Measurements from ENCODE around the gene ANKLE2.
"Not testable (repeated sequence)": the region's sequence is repeated elsewhere in the genome, so short reads cannot be mapped to it uniquely, and the experiment has no call there.

Gene ANKLE2

DNA sequence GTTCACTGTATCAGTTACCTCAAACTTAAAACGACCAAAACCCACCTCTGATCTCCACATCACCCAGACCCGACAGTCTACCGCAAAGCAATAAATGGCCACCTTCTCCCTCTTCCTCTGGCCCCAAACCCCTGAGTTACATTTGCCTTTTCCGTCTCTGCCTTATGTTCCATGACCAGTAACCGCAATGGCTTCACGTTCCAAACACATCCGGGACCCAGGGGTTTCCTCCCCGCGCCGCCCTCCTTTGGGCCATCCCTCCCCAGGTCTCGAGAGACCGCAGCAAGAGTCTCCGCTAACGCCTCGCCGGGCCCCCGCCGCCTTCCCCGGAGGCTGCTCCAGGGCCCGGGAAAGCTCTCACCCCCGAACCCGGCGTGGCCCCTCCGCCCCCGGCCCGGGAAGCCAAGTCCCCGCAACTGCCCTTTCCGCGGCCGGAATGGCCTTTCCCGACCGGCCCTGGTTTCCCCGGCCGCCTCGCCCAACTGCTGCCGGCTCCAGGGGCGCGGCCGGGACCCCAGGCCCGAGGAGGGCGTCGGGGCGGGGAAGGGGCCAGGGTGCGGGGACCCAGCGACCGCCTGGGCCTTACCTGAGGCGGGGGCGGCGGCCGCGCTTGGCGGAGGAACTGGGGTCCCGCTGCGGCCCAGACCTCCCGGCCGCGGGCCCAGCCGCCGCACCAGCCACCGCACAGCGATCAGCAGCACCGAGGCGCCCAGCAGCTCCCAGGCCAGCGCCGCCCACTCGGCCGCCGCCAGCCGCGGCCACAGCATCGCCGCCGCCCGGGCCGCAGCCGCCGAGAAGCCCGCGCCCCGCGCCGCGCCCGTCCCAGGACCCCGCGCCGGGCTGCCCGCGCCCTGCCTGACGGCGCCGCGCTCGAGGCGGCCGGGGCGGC lies at the start of gene ANKLE2:
ANKLE2 (minus strand) TSS at position 801 of the 889 bp plus-strand sequence; CDS start at position 767, 34 bp downstream.
- peak in 1 of 2 experiments; percentile 48 for DNase-seq

DNA sequence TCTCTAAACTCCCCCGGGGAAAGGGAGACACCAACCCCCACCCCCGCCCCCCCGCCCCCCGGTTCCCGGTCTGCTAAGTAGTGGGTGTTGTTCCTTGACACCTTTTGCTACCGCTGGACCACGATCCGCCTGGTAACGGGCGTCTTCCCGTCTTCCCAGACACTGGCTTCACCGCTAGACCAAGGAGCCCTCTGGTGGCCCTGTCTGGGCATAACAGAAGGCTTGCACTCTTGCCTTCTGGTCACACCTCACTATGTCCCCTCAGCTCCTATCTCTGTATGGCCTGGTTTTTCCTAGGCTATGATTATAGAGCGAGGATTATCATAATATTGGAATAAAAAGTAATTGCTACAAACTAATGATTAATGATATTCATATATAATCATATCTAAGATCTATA lies 47.8 kb upstream of the ANKLE2 start:
- not testable (repeated sequence) for DNase-seq

DNA sequence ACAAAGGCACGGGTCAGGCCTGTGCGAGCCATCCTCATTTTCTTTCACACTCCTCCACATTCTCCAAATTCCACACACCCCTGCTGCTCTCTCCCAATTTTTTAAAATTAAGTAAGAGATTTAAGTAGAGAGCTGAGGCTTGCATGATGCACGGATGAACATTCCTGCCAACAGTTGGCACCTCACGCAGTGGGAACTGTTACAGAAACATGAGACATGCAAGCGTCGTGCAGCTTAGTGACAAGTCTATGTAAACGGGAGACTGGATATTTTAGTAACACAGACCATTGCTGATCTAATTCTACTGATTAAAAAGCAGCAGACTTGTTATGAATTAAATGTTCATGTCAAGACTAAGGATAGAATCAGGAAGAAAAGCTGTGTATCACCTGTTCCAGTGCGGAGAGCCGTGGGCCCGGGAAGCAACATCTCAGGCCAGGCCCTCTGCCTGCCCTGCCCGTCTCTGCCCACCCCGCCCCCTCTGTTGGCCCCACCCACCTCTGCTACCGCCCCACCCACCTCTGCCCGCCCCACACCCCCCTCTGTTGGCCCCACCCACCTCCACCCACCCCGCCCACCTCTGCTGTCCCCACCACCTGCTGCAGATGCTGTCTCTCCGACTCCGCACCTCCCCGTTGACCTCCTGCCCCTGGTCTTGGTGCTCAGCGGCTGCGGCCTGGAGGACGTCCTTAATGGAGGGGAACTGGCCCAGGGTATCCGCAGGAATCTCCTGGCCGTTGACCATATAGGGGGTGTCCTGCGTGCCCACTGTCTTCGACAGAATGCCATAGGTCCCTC lies 45.9 kb upstream of the ANKLE2 start:
- no peak for DNase-seq

DNA sequence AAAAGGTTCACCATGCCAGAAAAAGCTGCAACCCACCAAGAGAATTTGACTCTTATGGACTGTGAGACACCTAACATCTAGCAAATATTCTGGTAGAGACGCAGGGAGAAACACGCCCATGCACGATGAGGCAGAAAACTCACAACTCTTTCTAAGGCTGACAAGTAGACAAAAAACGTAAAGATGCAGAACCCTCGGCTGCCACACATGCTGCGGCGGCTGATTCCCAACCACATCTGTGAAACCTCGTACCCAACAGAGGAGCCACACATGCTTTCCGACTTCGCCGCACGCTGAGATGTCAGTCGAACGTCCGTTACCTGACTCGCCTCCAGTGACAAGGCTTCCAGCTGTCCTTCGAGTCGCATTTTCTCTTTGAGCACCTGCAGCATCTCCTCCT lies 45.2 kb upstream of the ANKLE2 start:
- DNase-seq = no peak

DNA sequence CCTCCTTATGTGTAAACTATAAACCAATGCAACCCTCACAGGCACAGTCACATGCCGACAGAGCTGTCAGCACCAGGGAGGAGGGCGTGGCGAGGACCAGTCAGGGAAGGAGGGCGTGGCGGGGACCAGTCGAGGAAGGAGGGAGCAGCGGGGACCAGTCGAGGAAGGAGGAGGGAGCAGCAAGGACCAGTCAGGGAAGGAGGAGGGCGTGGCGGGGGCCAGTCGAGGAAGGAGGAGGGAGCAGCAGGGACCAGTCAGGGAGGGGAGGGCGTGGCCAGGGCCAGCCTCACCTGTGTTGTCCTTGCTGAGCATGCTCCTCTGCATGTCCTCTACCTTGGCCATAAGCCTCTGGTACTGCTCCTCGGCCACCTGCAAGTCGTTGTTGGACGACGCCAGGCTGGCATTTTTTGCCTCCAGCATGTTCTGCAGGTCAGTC lies 42.8 kb upstream of the ANKLE2 start:
- DNase-seq = no peak

DNA sequence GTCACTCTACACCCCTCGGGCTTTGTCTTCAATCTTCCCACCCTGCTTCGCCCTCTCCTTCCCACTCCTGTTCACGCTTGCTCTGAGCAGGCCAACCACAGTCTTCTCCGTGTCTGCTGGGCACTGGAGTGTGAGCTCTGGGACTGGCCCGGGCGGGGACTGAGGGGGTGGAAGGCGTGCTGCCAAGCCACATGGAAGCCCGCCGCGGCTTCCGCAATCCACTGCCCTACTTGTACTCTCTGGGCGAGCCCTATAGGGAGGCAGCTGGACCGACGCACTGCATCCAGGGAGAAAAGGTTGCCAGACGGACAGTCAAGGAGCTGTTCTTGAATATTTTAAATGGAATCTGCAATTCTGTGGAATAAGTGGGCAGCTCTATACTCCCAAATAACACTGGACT lies 42.3 kb upstream of the ANKLE2 start:
- no peak for DNase-seq

DNA sequence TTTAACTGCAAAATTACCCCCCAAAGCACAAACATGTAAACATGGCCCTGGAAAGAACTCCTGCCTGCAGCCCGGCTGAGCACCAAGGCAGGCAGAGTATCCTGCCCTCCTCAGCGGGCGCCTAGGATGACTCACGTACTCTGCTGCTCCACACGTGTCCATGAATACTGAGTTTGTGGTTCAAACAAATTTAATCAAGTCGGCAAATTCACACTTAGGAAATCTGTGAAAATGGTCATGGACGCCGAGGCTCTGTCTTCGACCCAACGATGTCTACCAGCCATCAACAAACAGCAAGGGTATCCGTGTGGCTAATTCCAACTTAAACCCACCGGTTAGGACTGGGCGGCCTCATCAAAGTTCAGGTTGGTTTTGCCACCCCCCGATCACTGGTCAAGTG lies 41.5 kb upstream of the ANKLE2 start:
- no peak for DNase-seq

DNA sequence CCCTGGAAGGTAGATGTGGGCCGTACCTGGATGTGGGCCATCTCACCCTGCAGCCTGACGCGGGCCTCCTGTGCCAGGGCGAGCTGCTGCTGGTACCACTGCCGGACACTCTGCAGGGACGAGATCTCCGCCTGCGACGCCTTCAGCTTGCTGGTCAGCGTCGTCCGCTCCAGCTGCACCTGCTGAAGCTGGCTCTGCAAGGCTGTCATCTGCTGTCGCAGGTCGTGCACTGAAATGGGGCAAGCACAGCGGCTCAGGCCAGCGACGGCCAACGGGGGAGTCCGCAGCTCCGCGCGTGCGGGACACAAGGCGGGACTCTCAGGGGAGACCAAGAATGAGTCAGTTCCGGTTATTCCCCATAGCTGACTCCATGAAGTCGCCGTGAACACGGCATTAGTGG lies 40.1 kb upstream of the ANKLE2 start:
- DNase-seq = no peak

DNA sequence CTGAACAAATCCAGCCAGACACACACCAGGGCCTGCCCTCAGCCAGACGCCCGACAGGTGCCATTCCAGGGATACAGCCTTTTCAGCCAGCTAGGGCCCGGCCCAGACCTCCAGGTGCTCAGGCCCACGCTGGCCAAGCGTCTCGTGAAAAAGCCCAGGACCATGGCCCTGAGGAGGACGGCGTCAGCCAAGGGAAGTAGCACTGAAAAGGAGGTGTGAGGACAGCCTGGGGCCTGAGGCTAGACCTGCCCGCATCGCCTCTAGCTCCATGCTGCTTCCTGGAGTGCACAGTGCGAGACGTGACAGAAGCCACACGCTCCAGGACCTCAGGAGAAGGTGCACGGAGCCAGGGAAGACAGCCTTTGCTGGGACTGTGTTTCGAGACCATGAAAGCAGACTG lies 37.2 kb upstream of the ANKLE2 start:
- DNase-seq = no peak

DNA sequence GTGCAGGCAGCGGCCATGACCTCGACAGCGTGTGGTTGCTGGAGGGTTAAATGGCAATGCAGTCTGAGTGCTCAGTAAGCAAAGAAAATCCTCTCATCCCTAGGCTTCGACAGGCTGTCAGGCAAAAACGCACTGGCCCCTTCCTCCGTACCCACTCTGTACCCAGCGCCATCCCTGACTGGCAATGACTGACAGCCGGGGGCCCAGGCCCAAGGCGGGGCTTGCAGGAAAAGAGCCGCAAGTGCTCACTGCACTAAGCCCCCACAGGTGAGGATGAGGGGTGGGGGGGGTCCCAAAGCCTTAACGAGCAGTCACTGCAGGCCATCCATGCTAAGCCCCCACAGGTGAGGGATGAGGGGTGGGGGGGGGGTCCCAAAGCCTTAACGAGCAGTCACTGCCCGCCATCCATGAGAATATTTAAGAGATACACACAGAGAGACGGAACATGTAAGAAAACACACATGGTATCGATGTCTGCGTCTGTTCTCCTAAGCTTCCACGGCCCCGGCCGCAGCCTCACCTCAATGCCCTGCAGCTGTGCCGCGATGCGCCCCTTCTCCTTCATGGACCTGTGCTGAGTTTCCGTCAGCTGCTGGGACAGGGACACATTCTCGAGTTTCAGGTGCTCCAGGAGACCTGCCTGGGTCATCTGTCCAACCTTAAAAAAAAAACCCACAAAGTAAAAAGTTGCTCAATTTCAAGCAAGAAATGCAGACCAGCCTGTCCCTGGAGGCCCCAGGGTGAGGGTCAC lies 36.4 kb upstream of the ANKLE2 start:
- no peak for DNase-seq

DNA sequence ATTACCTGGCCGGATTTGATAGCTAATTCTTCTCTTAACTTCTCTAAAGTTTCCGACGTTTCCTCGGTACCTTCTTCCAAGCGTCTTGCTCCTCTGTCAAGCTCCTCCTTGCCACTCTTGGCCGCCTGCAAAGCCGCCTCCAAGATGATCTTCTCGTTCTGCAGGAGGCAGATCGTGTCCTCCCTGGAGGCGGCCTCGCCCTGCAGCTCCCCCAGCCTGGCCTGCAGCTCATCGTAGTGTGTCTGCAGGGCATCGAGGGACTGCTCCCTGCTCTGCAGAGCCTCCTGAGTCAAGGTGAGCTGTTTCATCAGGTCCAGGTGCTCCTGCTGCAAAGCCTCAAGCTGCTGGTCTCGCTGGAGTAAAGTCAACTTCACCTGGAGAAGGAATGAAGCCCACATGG lies 34.2 kb upstream of the ANKLE2 start:
- no peak for DNase-seq

DNA sequence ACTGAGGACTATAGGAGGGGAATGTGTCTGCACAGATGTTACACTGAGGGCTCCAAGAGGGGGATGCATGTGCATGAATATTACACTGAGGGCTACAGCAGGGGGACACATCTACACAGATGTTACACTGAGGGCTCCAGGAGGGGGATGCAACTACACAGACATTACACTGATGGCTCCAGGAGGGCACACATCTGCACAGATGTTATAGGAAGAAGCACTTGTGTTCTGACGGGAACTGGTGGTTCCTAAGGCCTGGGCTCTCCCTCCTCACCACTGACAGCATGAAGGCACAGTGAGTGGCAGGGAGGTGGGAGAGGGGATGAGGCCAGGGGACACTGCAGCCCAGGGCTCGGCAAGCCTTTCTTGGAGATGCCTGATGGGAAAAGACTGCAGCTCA lies 30.3 kb upstream of the ANKLE2 start:
- DNase-seq = not testable (repeated sequence)

DNA sequence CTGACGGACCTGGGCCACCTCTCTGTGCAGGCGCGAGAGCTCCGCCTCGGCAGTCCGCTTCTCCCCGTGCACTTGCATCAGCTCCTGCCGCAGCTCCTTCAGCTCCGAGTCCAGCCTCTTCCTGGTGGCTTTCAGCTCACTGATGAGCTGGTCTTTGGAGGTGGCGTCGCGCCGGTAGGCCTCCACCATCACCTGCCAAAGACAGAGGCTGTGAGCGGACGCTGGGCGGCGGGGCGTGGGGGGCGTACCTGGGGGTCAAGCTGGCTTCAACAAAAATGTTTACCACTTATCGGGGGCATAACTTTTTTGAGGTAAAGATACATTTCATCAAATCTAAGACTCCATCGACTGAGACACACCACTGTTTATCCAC lies 27.5 kb upstream of the ANKLE2 start:
- DNase-seq = no peak

DNA sequence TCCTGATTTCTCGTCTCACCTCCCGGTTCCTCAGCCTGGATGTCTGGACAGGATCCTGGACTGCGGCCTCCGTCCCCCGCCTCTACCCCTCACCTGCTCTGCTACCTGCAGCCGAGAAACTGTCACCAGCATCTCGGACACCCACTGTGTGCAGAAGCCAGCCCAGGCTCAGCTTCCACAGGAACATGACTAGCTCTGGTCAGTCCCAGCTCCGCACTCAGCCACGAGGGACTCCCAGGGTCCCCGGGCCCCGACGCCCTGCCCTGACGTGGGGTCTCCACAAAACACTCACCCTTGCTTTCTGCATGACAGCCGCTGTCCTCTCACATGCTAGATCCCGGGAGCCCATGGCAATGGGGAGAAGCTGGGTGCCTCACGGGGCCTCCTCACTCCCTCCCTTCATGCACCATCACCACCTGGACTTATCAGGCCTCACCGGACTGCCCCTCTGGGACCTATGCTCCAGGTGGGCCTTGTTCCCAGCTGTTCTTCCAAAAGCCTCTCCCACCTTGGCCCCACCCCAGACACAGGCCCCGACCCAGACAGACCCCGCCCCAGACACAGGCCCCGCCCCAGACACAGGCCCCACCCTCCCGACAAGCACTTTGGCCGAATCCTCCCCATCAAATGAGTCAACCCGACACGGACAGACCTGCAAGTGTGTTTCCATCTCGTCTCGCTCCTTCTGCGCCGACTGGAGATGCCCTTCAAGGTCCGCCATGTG lies 26.9 kb upstream of the ANKLE2 start:
- no peak for DNase-seq

DNA sequence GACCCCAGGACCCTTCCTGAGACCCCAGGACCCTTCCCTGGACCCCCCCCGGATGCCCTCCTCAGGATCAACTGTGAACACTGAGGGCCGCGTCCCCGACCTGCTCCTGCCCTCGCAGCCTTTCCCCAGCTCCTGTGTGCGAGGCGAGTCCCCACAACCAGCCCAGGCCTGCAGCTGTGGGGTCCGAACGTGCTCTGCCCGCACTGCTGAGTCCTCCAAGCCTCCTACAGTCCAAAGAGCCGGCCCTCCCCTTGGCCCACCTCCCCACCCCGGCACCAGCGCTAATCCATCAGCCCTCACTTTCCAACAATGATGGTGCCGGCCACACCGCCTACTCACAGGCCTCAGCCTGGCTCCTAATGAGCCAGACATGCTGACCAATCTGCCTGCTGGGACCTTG lies 26.2 kb upstream of the ANKLE2 start:
- no peak for DNase-seq

DNA sequence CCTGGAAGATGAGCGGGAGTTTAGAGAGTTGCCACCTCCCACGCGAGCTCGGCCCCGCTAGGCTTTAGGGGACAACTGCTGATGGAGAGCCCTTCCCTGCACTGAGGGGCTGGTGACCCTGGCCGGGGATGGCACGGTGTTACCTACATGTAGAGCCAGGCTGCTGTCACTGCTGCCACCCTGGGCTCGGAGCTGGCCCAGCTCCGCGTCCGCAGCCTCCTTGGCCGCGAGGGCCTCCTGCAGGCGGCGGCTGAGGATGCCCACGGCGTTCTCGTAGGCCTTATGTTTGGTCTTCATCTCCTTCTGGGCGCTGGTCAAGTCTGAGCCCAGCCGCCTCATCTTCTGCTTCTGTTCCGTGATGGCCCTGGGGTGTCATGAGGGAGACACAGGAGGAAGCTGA lies 24.6 kb upstream of the ANKLE2 start:
- no peak for DNase-seq

DNA sequence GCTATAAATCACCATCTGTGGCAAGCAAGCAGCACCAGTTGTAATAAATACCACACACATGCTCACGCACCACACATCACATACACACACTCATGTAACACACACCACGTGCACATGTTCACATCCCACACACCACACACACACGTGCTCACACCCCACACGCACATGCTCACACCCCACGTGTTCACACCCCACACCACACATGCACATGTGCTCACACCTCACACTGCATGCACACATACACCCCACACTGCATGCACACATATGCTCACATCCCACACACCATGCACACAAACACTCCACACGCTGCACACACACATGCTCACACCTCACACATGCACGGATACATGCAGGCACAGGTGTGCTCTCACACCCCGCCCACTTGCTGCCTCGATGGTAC lies 22.9 kb upstream of the ANKLE2 start:
- DNase-seq = no peak

DNA sequence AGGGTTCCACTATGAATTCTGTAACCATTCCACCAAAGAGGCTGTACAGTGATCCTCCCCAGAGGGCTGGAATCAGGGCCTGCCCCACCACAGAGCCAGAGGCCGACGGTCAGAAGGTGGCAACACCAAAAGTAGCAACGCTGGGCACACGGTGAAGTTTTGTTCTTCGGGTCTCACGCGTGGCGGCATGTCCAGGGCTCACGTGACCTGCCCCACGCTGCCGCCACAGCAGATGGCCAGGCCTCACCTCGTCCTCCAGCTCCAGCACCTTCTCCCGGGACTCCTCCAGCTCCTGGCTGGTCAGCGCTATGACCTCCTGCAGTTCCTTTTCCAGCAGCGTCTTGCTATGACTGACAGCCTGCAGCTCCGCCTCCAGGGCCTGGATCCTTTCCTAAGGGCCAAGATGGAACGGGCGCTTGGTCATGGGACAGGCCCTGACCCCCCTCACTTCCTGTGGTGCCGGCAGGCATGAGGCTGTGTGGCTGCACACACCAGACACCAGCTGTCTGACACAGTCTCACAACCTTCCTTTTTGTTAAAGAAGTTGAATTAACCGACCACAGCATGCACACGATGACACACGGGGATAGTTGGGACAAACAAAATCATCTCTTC lies 22.4 kb upstream of the ANKLE2 start:
- DNase-seq = no peak

DNA sequence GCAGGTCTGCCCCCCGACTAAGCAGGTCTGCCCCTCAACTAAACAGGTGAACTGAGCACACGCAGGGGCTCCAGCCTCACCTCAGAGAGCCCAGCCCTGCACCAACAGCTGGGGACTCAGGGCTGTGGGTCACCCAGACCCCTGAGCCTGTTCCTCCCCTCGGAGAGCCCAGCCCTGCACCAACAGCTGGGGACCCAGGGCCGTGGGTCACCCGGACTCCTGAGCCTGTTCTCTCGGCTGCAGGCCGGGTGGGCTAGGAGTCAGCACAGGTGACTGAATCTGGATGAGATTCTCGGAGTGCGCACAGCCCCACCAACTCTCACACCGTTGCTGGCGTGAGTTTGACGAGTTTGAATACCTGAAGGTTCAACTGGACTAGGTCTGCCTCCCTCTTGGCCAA lies 20.3 kb upstream of the ANKLE2 start:
- DNase-seq = no peak

DNA sequence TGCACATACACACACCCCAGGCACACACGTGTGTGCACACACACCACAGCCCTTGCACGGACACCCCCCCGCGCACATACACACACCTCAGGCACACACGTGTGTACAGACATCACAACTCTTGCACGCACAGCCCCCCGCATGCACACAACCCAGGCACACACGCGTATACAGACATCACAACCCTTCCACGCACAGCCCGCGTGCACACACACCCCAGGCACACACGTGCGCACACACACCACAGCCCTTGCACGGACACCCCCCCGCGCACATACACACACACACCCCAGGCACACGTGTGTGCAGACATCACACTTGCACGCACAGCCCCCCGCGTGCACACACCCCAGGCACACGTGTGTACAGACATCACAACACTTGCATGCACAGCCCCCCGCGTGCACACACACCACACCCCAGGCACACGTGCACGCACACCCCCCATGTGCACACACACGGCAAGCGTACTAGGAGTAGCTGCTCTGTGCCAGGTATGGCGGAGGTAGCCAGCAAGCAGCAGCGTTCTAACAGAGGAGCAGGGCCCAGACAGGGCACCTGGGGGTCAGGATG lies 18.2 kb upstream of the ANKLE2 start:
- no peak for DNase-seq

DNA sequence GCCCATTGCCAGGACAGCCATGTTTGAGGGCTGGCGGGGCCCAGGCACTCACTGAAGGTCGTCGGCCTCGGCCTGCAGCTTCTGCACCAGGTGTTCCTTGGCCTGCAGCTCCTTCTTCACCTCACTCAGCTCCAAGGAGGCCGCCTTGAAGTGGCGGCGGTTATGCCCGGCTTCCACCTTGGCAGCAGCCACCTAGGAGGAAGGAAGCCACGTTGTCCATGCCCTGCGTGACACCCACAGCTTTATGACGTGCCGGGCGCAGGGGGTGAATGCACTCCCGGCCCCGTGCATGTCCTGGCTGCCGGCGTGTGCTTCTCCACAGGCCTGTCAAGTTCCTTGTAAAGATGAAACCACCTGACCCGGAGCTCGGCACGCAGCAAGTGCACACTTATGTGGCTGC lies 16.0 kb upstream of the ANKLE2 start:
- no peak for DNase-seq
